ENCODE measurements around the gene HIVEP3.

- no peak for TF ChIP-seq CTCF (IDR thresholded peaks at IDR 0.05; ENCODE audit: borderline replicate concordance, extremely low read depth, low read length, poor library complexity, severe bottlenecking)
- no peak for TF ChIP-seq EZH2 (IDR thresholded peaks at IDR 0.05; ENCODE audit: borderline replicate concordance, low read depth, low read length, severe bottlenecking)
Observed at GRCh38 chr1:41540886-41541591, 377.7 kb downstream of the HIVEP3 start.

All from DND-41 (cell line).